GM18508 (cell line): ENCODE results near the gene BSDC1.

Experiments used
- ATAC-seq: cut with Tn5 transposase; IDR thresholded peaks from one replicate; pipeline ENCODE4 v1.9.1; 2021; ENCODE audit warnings: moderate number of reproducible peaks; ENCODE audit not compliant: insufficient read depth, unreplicated experiment

The BSDC1 gene

GRCh38 chr1:32338637-32339145 is 55.5 kb downstream of the BSDC1 start:
- no peak for ATAC-seq

- ATAC-seq = no peak
These were observed 56.2 kb downstream of the BSDC1 start for GRCh38 chr1:32337855-32338636.

GRCh38 chr1:32336963-32337675 is 57.1 kb downstream of the BSDC1 start:
- ATAC-seq = no peak

GRCh38 chr1:32336591-32336932 is 57.7 kb downstream of the BSDC1 start:
- no peak for ATAC-seq

GRCh38 chr1:32335790-32336590 is 58.3 kb downstream of the BSDC1 start, which contains the start of gene MARCKSL1:
MARCKSL1 (minus strand) TSS chr1:32336233; CDS start chr1:32336033, 200 bp downstream.
- no peak for ATAC-seq

- no peak for ATAC-seq
These were observed 58.8 kb downstream of the BSDC1 start for GRCh38 chr1:32335535-32335789.

GRCh38 chr1:32334864-32335534 is 59.2 kb downstream of the BSDC1 start:
- ATAC-seq = no peak

GRCh38 chr1:32334274-32334861 is 59.9 kb downstream of the BSDC1 start:
- no peak for ATAC-seq

- no peak for ATAC-seq
These were observed 60.8 kb downstream of the BSDC1 start for GRCh38 chr1:32333251-32333963.

- no peak for ATAC-seq
These were observed 61.8 kb downstream of the BSDC1 start for GRCh38 chr1:32332290-32333079.

- no peak for ATAC-seq
These were observed 62.7 kb downstream of the BSDC1 start for GRCh38 chr1:32331549-32331948.

GRCh38 chr1:32330558-32331151 is 63.6 kb downstream of the BSDC1 start:
- ATAC-seq = no peak

- no peak for ATAC-seq
These were observed 64.2 kb downstream of the BSDC1 start for GRCh38 chr1:32329931-32330466.

- no peak for ATAC-seq
These were observed 67.0 kb downstream of the BSDC1 start for GRCh38 chr1:32327204-32327603.

- no peak for ATAC-seq
These were observed 72.4 kb downstream of the BSDC1 start for GRCh38 chr1:32321712-32322291.

- no peak for ATAC-seq
These were observed 75.9 kb downstream of the BSDC1 start for GRCh38 chr1:32318127-32318869.

GRCh38 chr1:32316903-32317277 is 77.4 kb downstream of the BSDC1 start:
- ATAC-seq = no peak
